K562 (cell line): ENCODE data around the gene MAP3K20. TPM values are rescaled to one million over a fixed set of nuclear protein-coding genes. Genes with fewer than 3 reads are reported as not detected.
A peak's percentile ranks its signal among the peaks of the same experiment; 100 is the strongest.

Experiments
- CTCF ChIP-seq, 3 experiments: IDR thresholded peaks in 2 of 3; conservative IDR thresholded peaks in 1 of 3; 2 replicates each; pipeline ENCODE4 v1.5.1; 2011 to 2012; ENCODE audit warnings: low read length in 3 of 3, mild to moderate bottlenecking in 3 of 3, control low read depth in 2 of 3, improper control_type of control experiment in 1 of 3, inconsistent platforms in 1 of 3, low read depth in 1 of 3, mixed read lengths in 1 of 3, moderate library complexity in 1 of 3; ENCODE audit not compliant: insufficient read depth in 2 of 3
- KDM5B ChIP-seq: fragments of 200-600 bp; sonication (generic); IDR thresholded peaks from 2 replicates; pipeline ENCODE4 v1.6.1; 2012; ENCODE audit warnings: low read depth, mild to moderate bottlenecking, moderate library complexity, low read length, control low read depth, inconsistent platforms; ENCODE audit not compliant: insufficient replicate concordance
- MCM2 ChIP-seq: fragments of 450-650 bp; IDR thresholded peaks from 2 replicates; pipeline ENCODE4 v1.6.1; 2017; ENCODE audit warnings: low read depth, mild to moderate bottlenecking
- PKNOX1 ChIP-seq: fragments of 450-650 bp; IDR thresholded peaks from 2 replicates; pipeline ENCODE4 v1.6.1; 2016
- RAD21 ChIP-seq, 2 experiments: fragments of 250-450 bp in 1 of 2; fragments of 450-650 bp in 1 of 2; sonication (Bioruptor Pico) in 1 of 2; formaldehyde crosslinking in 1 of 2; IDR thresholded peaks in 1 of 2; conservative IDR thresholded peaks in 1 of 2; 2 replicates each; pipeline versions ENCODE4 v1.4.0 to v1.8.0; 2020 to 2022; ENCODE audit warnings: mild to moderate bottlenecking in 2 of 2, moderate library complexity in 1 of 2
- RBM14 ChIP-seq: fragments of 200-400 bp; formaldehyde crosslinking; IDR thresholded peaks from 2 replicates; pipeline ENCODE4 v1.6.1; 2018; ENCODE audit warnings: low read depth, mild to moderate bottlenecking, low read length, moderate library complexity, borderline replicate concordance; ENCODE audit not compliant: insufficient read depth
- RBM25 ChIP-seq: fragments of 200-400 bp; formaldehyde crosslinking; IDR thresholded peaks from 2 replicates; pipeline ENCODE4 v1.6.1; 2018; ENCODE audit warnings: low read length, low read depth, moderate library complexity; ENCODE audit not compliant: severe bottlenecking
- SUPT5H ChIP-seq: fragments of 450-650 bp; IDR thresholded peaks from 2 replicates; pipeline ENCODE4 v1.6.1; 2016
- ZNF740 ChIP-seq, 3 experiments: fragments of 200-800 bp in 1 of 3; sonication (Bioruptor generic) in 1 of 3; sonication (generic) in 1 of 3; formaldehyde crosslinking in 1 of 3; IDR thresholded peaks; 2 replicates each; pipeline versions ENCODE4 v1.6.1 to v1.8.0; 2016 to 2022; ENCODE audit warnings: mild to moderate bottlenecking in 2 of 3, missing compliant biosample characterization in 2 of 3, missing genetic modification characterization in 2 of 3, missing genetic modification reagents in 1 of 3
- ZNF780A ChIP-seq: fragments of 250-450 bp; sonication (Bioruptor Pico); IDR thresholded peaks from 2 replicates; pipeline ENCODE4 v1.5.0; 2021; ENCODE audit warnings: mild to moderate bottlenecking
- ZNF79 ChIP-seq: fragments of 250-450 bp; sonication (Bioruptor Pico); IDR thresholded peaks from 2 replicates; pipeline ENCODE4 v1.4.0; 2020; ENCODE audit warnings: low read depth, mild to moderate bottlenecking, moderate library complexity
- polyA plus RNA-seq, 8 experiments: library from polyadenylated mRNA; depleted of rRNA in 4 of 8; stranded (reverse) in 5 of 8; unstranded in 3 of 8; fragments of >200 nt; fragmentation: Nextera tagmentation in 2 of 8; fragmentation: Illumina TruSeq in 1 of 8; extraction: Ambion mirVana in 2 of 8; extraction: Trizol in 1 of 8; gene quantifications; 2 replicates each; pipeline versions ENCODE4 v1.2.1 to v1.2.3, GENCODE V29; 2011 to 2014; ENCODE audit warnings: inconsistent platforms in 1 of 8, missing spikeins in 1 of 8
- total RNA-seq, 7 experiments: library from RNA; depleted of rRNA in 6 of 7; stranded (reverse); fragments of >200 nt in 6 of 7; fragmentation: Illumina TruSeq in 2 of 7; extraction: Trizol in 2 of 7; gene quantifications; 2 replicates each; pipeline versions ENCODE4 v1.2.1 to v1.2.3, GENCODE V29; 2011 to 2021; ENCODE audit warnings: low replicate concordance in 1 of 7

MAP3K20 gene
- total and polyA plus RNA-seq, 9 of the 15 experiments (the other 6 are each of a cell fraction or from before 2014, with no cell fraction given): 9.8 to 34.2 (median 27.3) TPM

GRCh38 chr2:173286153-173286809 is 210.6 kb downstream of the MAP3K20 start (continued):
- peak in 1 of 2 experiments; percentile 37; a peak in 2 of 4 replicates for TF ChIP-seq RAD21 (CRISPR knock-in tag; conservative IDR thresholded peaks at IDR 0.05 in 1 of 2, IDR thresholded peaks at IDR 0.05 in 1 of 2)
- TF ChIP-seq ZNF780A (CRISPR knock-in tag): no peak
- no peak for TF ChIP-seq MCM2
- no peak for TF ChIP-seq ZNF740 (CRISPR knock-in tag; IDR thresholded peaks at IDR 0.05)
- no peak for TF ChIP-seq ZNF740 (tag; IDR thresholded peaks at IDR 0.05)
- no peak for TF ChIP-seq RBM14
- TF ChIP-seq PKNOX1: peak; percentile 55; the same call in 1 of the 2 replicates
- no peak for TF ChIP-seq ZNF79 (CRISPR knock-in tag)
- TF ChIP-seq KDM5B: no peak
- TF ChIP-seq CTCF (IDR thresholded peaks at IDR 0.05 in 2 of 3, conservative IDR thresholded peaks at IDR 0.05 in 1 of 3; ENCODE audit: insufficient read depth in 2 of 3, low read depth in 1 of 3, low read length in 3 of 3): peak in 1 of 3 experiments; percentile 42; a peak in 1 of 6 replicates
- no peak for TF ChIP-seq SUPT5H
- no peak for TF ChIP-seq RBM25
